HEK293 (cell line): ENCODE results near the gene ARL8B.

ENCODE experiments used
- AEBP2 ChIP-seq: fragments of 450-650 bp; formaldehyde crosslinking; IDR thresholded peaks from 2 replicates; pipeline ENCODE4 v1.5.1; 2016; ENCODE audit warnings: missing biosample characterization, missing genetic modification characterization, borderline replicate concordance
- CTCF ChIP-seq: fragments of 450-650 bp; formaldehyde crosslinking; IDR thresholded peaks from 2 replicates; pipeline ENCODE4 v1.5.1; 2016; ENCODE audit warnings: missing biosample characterization, missing genetic modification characterization
- GLIS1 ChIP-seq: fragments of 450-650 bp; formaldehyde crosslinking; IDR thresholded peaks from 2 replicates; pipeline ENCODE4 v1.5.1; 2016; ENCODE audit warnings: missing biosample characterization, missing genetic modification characterization
- PBX3 ChIP-seq: sonication (generic); formaldehyde crosslinking; IDR thresholded peaks from 2 replicates; pipeline ENCODE4 v1.8.1; 2022; ENCODE audit warnings: mild to moderate bottlenecking, moderate library complexity, missing genetic modification reagents
- REST ChIP-seq: fragments of 450-650 bp; formaldehyde crosslinking; IDR thresholded peaks from 2 replicates; pipeline ENCODE4 v1.5.1; 2016; ENCODE audit warnings: missing biosample characterization, missing genetic modification characterization
- SALL2 ChIP-seq: fragments of 450-650 bp; formaldehyde crosslinking; IDR thresholded peaks from 2 replicates; pipeline ENCODE4 v1.5.0; 2017; ENCODE audit warnings: missing biosample characterization, mild to moderate bottlenecking, missing genetic modification characterization, borderline replicate concordance
- ZEB2 ChIP-seq: fragments of 450-650 bp; formaldehyde crosslinking; IDR thresholded peaks from 2 replicates; pipeline ENCODE4 v1.5.1; 2016; ENCODE audit warnings: missing biosample characterization, missing genetic modification characterization
- ZNF24 ChIP-seq: fragments of 450-650 bp; formaldehyde crosslinking; IDR thresholded peaks from 2 replicates; pipeline ENCODE4 v1.5.1; 2016; ENCODE audit warnings: missing biosample characterization, missing genetic modification characterization
- ZNF302 ChIP-seq: fragments of 450-650 bp; formaldehyde crosslinking; IDR thresholded peaks from 2 replicates; pipeline ENCODE4 v1.5.1; 2016; ENCODE audit warnings: missing biosample characterization, missing genetic modification characterization, low read depth
- ZNF529 ChIP-seq: fragments of 450-650 bp; formaldehyde crosslinking; IDR thresholded peaks from 2 replicates; pipeline ENCODE4 v1.5.1; 2017; ENCODE audit warnings: missing genetic modification characterization, missing biosample characterization; ENCODE audit not compliant: insufficient replicate concordance
- ZSCAN30 ChIP-seq: fragments of 450-650 bp; IDR thresholded peaks from 2 replicates; pipeline ENCODE4 v1.5.1; 2018; ENCODE audit warnings: missing biosample characterization, mild to moderate bottlenecking, missing genetic modification characterization, moderate library complexity
- TF ChIP-seq, protein P1 (sequence below): fragments of 450-650 bp; formaldehyde crosslinking; IDR thresholded peaks from 2 replicates; pipeline ENCODE4 v1.5.1; 2017; ENCODE audit warnings: missing biosample characterization, missing genetic modification characterization
- TF ChIP-seq, protein P2 (sequence below): fragments of 450-650 bp; IDR thresholded peaks from 2 replicates; pipeline ENCODE4 v1.5.1; 2018; ENCODE audit warnings: missing biosample characterization, missing genetic modification characterization

DNA sequence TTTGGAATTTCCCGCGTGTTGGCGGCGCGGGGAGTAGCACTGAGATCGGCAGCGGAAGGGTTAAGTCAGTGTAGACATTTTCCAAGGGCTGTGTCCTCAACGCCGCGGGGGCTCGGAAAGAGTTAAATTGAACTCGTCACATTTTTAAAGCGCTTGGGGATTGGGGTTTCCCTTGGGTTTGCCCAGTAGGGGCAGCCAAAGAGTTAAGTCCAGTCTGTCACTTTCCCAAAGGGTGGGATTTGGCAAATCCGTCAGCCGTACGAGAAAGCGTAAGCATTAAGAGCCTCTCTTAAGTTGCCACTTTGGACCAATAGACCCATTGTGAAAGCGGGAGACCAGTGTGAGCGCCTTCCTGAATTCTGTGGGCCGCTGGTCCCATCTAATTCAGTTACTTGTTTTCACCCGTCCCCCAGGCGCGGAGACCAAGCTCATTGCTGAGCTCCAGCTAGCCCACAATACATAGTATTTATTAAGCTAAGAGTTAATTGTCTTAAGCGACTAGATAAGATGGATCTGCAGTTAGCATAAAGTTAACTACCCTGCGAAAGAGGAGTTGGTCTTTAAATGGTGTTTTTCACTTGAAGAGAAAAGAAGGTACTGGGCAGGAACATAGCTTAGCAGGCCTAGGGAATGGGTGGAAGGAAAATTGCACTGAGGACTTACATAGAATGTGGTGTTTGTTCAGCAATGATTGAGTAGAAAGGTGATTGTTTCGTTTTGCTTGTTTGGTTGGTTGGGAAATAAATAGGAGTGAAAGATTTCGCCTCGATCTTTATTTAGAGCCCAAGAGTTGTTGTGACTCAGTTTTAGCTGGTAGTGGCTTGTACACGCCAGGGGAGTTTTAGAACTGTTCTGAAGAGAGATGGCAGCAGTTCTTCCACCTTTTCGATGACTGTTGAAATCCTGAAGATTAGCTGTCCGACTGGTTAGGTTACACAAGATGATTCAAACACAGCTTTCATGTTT, 932 bp downstream of the ARL8B start:
- TF ChIP-seq CTCF (no peak), REST (no peak), SALL2 (tag by site-specific recombination) (no peak), GLIS1 (tag by site-specific recombination) (no peak), AEBP2 (tag by site-specific recombination) (no peak), ZNF24 (tag by site-specific recombination) (no peak), ZSCAN30 (tag by site-specific recombination) (0 out of 2 replicates have a peak, but pooled peaks have one; percentile 6), ZEB2 (no peak), ZNF529 (tag by site-specific recombination) (no peak), ZNF302 (tag by site-specific recombination) (no peak), PBX3 (CRISPR knock-in tag) (no peak)
- TF ChIP-seq, protein P1, sequence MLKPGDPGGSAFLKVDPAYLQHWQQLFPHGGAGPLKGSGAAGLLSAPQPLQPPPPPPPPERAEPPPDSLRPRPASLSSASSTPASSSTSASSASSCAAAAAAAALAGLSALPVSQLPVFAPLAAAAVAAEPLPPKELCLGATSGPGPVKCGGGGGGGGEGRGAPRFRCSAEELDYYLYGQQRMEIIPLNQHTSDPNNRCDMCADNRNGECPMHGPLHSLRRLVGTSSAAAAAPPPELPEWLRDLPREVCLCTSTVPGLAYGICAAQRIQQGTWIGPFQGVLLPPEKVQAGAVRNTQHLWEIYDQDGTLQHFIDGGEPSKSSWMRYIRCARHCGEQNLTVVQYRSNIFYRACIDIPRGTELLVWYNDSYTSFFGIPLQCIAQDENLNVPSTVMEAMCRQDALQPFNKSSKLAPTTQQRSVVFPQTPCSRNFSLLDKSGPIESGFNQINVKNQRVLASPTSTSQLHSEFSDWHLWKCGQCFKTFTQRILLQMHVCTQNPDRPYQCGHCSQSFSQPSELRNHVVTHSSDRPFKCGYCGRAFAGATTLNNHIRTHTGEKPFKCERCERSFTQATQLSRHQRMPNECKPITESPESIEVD (tag by site-specific recombination), result no peak
- TF ChIP-seq, protein P2, sequence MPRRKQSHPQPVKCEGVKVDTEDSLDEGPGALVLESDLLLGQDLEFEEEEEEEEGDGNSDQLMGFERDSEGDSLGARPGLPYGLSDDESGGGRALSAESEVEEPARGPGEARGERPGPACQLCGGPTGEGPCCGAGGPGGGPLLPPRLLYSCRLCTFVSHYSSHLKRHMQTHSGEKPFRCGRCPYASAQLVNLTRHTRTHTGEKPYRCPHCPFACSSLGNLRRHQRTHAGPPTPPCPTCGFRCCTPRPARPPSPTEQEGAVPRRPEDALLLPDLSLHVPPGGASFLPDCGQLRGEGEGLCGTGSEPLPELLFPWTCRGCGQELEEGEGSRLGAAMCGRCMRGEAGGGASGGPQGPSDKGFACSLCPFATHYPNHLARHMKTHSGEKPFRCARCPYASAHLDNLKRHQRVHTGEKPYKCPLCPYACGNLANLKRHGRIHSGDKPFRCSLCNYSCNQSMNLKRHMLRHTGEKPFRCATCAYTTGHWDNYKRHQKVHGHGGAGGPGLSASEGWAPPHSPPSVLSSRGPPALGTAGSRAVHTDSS, result no peak
